DMS153 treated with DMSO at 0.1 percent for 48 hours (cell line): ENCODE data around the gene AKAP12.

Experiments used
- DNase-seq: peaks from one replicate; lab custom pipeline; 2025; ENCODE audit not compliant: unreplicated experiment; lab: John Stamatoyannopoulos, UW

Gene AKAP12

GRCh38 chr6:151402228-151402627 lies 162.5 kb downstream of the AKAP12 start:
- no peak for DNase-seq

GRCh38 chr6:151403919-151404308 lies 164.1 kb downstream of the AKAP12 start:
- DNase-seq = no peak
